ENCODE measurements around the gene TRERF1. TPM values are rescaled to one million over a fixed set of nuclear protein-coding genes. Genes with fewer than 3 reads are reported as not detected.

The TRERF1 gene
- polyA plus RNA-seq, 1 donor (not counting 4 experiments of a cell fraction or from before 2014, with no cell fraction given): 4.8 TPM

- peaks cover 41% of the 10 kb centered on the region for H3K79me2 ChIP-seq (ENCODE audit: control insufficient read depth, insufficient read depth, low read length)
- FAIRE-seq: no peak
- TF ChIP-seq EZH2 (IDR thresholded peaks at IDR 0.05; ENCODE audit: low read length): no peak
These were observed 31.0 kb downstream of the TRERF1 start for GRCh38 chr6:42420741-42421140.

GRCh38 chr6:42419490-42420280 lies 32.0 kb downstream of the TRERF1 start:
- Histone ChIP-seq H3K27ac (ENCODE audit: control insufficient read depth, insufficient read depth, low read length) (no peak overlapping the region), H2AFZ (ENCODE audit: control insufficient read depth, low read length) (no peak overlapping the region), H3K9ac (ENCODE audit: control insufficient read depth, extremely low read depth, insufficient read depth, low read length) (no peak overlapping the region), H3K79me2 (ENCODE audit: control insufficient read depth, insufficient read depth, low read length) (peaks cover 40% of the 10 kb centered on the region), H3K27me3 (ENCODE audit: control insufficient read depth, extremely low read depth, insufficient read depth, low read length) (no peaks in the 10 kb centered on the region), H3K9me1 (ENCODE audit: control insufficient read depth, extremely low read depth, insufficient read depth, low read length) (peaks cover 3% of the 10 kb centered on the region), H3K9me3 (ENCODE audit: control insufficient read depth, low read depth, low read length) (no peaks in the 10 kb centered on the region), H3K4me3 (ENCODE audit: control insufficient read depth in 2 of 3, extremely low read depth in 1 of 3, insufficient read depth in 2 of 3, low read depth in 1 of 3, low read length in 3 of 3) (no peak overlapping the region), H3K36me3 (ENCODE audit: control insufficient read depth in 2 of 2, extremely low read depth in 1 of 2, insufficient read depth in 2 of 2, low read length in 2 of 2) (no peaks in the 10 kb centered on the region), H4K20me1 (ENCODE audit: control insufficient read depth, extremely low read depth, insufficient read depth, low read length) (peaks cover 2% of the 10 kb centered on the region), H3K4me2 (ENCODE audit: control insufficient read depth, extremely low read depth, insufficient read depth, low read depth, low read length) (no peak overlapping the region), H3K4me1 (ENCODE audit: control insufficient read depth, extremely low read depth, insufficient read depth, low read length) (peaks cover 11% of the 10 kb centered on the region)
- TF ChIP-seq CTCF (optimal IDR thresholded peaks at IDR 0.05 in 1 of 3, IDR thresholded peaks at IDR 0.05 in 1 of 3, conservative IDR thresholded peaks at IDR 0.05 in 1 of 3; ENCODE audit: extremely low read depth in 1 of 3, insufficient read depth in 2 of 3, low read length in 3 of 3) (peak in 1 of 3 experiments; percentile 24), EZH2 (IDR thresholded peaks at IDR 0.05; ENCODE audit: low read length) (no peak)
- dilution Hi-C loops (cut with MboI; ENCODE audit: extremely low pct_ligation_motif_present, low sequenced_read_pairs): no loop called here
- FAIRE-seq (no peak), DNase-seq (ENCODE audit: low read depth, low spot score) (no peak)

More at GRCh38 chr6:42420741-42421140, 31.0 kb downstream of the TRERF1 start:
- dilution Hi-C loops (cut with MboI; ENCODE audit: extremely low pct_ligation_motif_present, low sequenced_read_pairs): no loop called here
- H3K9ac ChIP-seq (ENCODE audit: control insufficient read depth, extremely low read depth, insufficient read depth, low read length): no peak overlapping the region
- no peaks in the 10 kb centered on the region for H3K36me3 ChIP-seq (ENCODE audit: control insufficient read depth in 2 of 2, extremely low read depth in 1 of 2, insufficient read depth in 2 of 2, low read length in 2 of 2)
- H3K27me3 ChIP-seq (ENCODE audit: control insufficient read depth, extremely low read depth, insufficient read depth, low read length): no peaks in the 10 kb centered on the region
- H3K4me2 ChIP-seq (ENCODE audit: control insufficient read depth, extremely low read depth, insufficient read depth, low read depth, low read length): no peak overlapping the region
- H3K4me3 ChIP-seq (ENCODE audit: control insufficient read depth in 2 of 3, extremely low read depth in 1 of 3, insufficient read depth in 2 of 3, low read depth in 1 of 3, low read length in 3 of 3): no peak overlapping the region
- no peak overlapping the region for H2AFZ ChIP-seq (ENCODE audit: control insufficient read depth, low read length)
- H3K9me1 ChIP-seq (ENCODE audit: control insufficient read depth, extremely low read depth, insufficient read depth, low read length): peaks cover 5% of the 10 kb centered on the region
- H3K9me3 ChIP-seq (ENCODE audit: control insufficient read depth, low read depth, low read length): no peaks in the 10 kb centered on the region
- H3K4me1 ChIP-seq (ENCODE audit: control insufficient read depth, extremely low read depth, insufficient read depth, low read length): peaks cover 15% of the 10 kb centered on the region
- no peak overlapping the region for H3K27ac ChIP-seq (ENCODE audit: control insufficient read depth, insufficient read depth, low read length)
- no peak for DNase-seq (ENCODE audit: low read depth, low spot score)
- H4K20me1 ChIP-seq (ENCODE audit: control insufficient read depth, extremely low read depth, insufficient read depth, low read length): peaks cover 2% of the 10 kb centered on the region

Measured in keratinocyte (primary cell).